Activated CD8-positive, alpha-beta memory T cell treated with anti-CD3 and anti-CD28 coated beads, Interleukin-2, amount 50 U/mL, for 4 hours (primary cell): ENCODE results near the gene ZNF200.

Source experiments
- DNase-seq: peaks from one replicate; pipeline ENCODE4 v3.0.0-alpha.2; 2020

Gene ZNF200

GRCh38 chr16:3173892-3174617, 60.9 kb downstream of the ZNF200 start:
- no peak for DNase-seq
